UCSD-AML1 (cell line): Measurements from ENCODE around the gene TRIM27.
"Not testable (repeated sequence)": the region's sequence is repeated elsewhere in the genome, so short reads cannot be mapped to it uniquely, and the experiment has no call there.

Experiments used
- DNase-seq: peaks from one replicate; lab custom pipeline; 2025; ENCODE audit not compliant: unreplicated experiment; lab: John Stamatoyannopoulos, UW

Gene TRIM27

GRCh38 chr6:28897369-28897745 is 26.4 kb downstream of the TRIM27 start:
- no peak for DNase-seq

- DNase-seq: peak; percentile 52
Observed at GRCh38 chr6:28896505-28897368, 27.0 kb downstream of the TRIM27 start.

GRCh38 chr6:28895131-28895812 is 28.5 kb downstream of the TRIM27 start:
- DNase-seq: peak; percentile 87

GRCh38 chr6:28893172-28893799 is 30.5 kb downstream of the TRIM27 start:
- no peak for DNase-seq

GRCh38 chr6:28892525-28892924 is 31.3 kb downstream of the TRIM27 start:
- no peak for DNase-seq

GRCh38 chr6:28887796-28888496 is 35.8 kb downstream of the TRIM27 start:
- DNase-seq: no peak

- DNase-seq: no peak
Observed at GRCh38 chr6:28886079-28886439, 37.7 kb downstream of the TRIM27 start.

GRCh38 chr6:28884423-28885131 is 39.2 kb downstream of the TRIM27 start:
- DNase-seq: no peak

- DNase-seq: peak; percentile 81
Observed at GRCh38 chr6:28880894-28881780, 42.6 kb downstream of the TRIM27 start.

- DNase-seq: no peak
Observed at GRCh38 chr6:28880519-28880893, 43.3 kb downstream of the TRIM27 start.

- DNase-seq: no peak
Observed at GRCh38 chr6:28876710-28877109, 47.1 kb downstream of the TRIM27 start.

- DNase-seq: no peak
Observed at GRCh38 chr6:28875191-28875747, 48.5 kb downstream of the TRIM27 start.

GRCh38 chr6:28872157-28872817 is 51.5 kb downstream of the TRIM27 start:
- DNase-seq: not testable (repeated sequence)

- DNase-seq: no peak
Observed at GRCh38 chr6:28871335-28872156, 52.2 kb downstream of the TRIM27 start.

- no peak for DNase-seq
Observed at GRCh38 chr6:28868873-28869272, 54.9 kb downstream of the TRIM27 start.

GRCh38 chr6:28867086-28867409 is 56.7 kb downstream of the TRIM27 start:
- no peak for DNase-seq

GRCh38 chr6:28866205-28867085 is 57.3 kb downstream of the TRIM27 start:
- DNase-seq: peak; percentile 80
